SU-DHL-6 (cell line): ENCODE results near the gene BCAP31.
"Not testable (repeated sequence)": the region's sequence is repeated elsewhere in the genome, so short reads cannot be mapped to it uniquely, and the experiment has no call there.

Source experiments
- CTCF ChIP-seq: fragments of 200-600 bp; sonication (generic); IDR thresholded peaks from one replicate; pipeline ENCODE4 v1.5.1; 2017; ENCODE audit warnings: antibody characterized with exemption, mild to moderate bottlenecking, low read length, moderate library complexity; ENCODE audit not compliant: insufficient read depth, poor library complexity, severe bottlenecking
- EZH2phosphoT487 ChIP-seq: fragments of 200-600 bp; sonication (generic), shearing (Covaris generic); conservative IDR thresholded peaks from 2 replicates; pipeline ENCODE4 v1.6.1; 2018; ENCODE audit warnings: mild to moderate bottlenecking, antibody characterized with exemption, low read length, moderate library complexity, mixed read lengths

GRCh38 chrX:153705403-153706060, 18.7 kb downstream of the BCAP31 start:
- TF ChIP-seq CTCF, EZH2phosphoT487: not testable (repeated sequence)
